Lower leg skin (tissue), 4 donors: ENCODE results near the gene KIAA1614. TPM values are rescaled to one million over a fixed set of nuclear protein-coding genes. Genes with fewer than 3 reads are reported as not detected.

Source experiments
- DNase-seq, 2 donors: peaks; one replicate each; pipeline ENCODE4 v3.0.0-alpha.2; 2019; ENCODE audit warnings: low spot score in 2 of 2
- H3K4me3 ChIP-seq: fragments of 200-600 bp; sonication (generic); 2 replicates; pipeline ENCODE4 v1.5.1; 2017; ENCODE audit warnings: mild to moderate bottlenecking, low read depth; ENCODE audit not compliant: poor library complexity, severe bottlenecking
- CTCF ChIP-seq, 3 donors: fragments of 450-650 bp; IDR thresholded peaks; one replicate each; pipeline ENCODE4 v1.5.1; 2016; ENCODE audit warnings: antibody characterized with exemption in 3 of 3, mild to moderate bottlenecking in 3 of 3, moderate library complexity in 2 of 3
- POLR2A ChIP-seq, 2 donors: fragments of 450-650 bp; IDR thresholded peaks; one replicate each; pipeline ENCODE4 v1.6.1; 2016 to 2017; ENCODE audit warnings: antibody characterized with exemption in 2 of 2, mild to moderate bottlenecking in 1 of 2, moderate library complexity in 1 of 2
- WGBS, 2 donors: methylation state at CpG; one replicate each; pipeline ENCODE4 v1.1.5; 2018; 5-methylcytosine and 5-hydroxymethylcytosine counted together
- intact Hi-C: fragments of 100-400 bp; cut with DNase I; formaldehyde crosslinking; loops from one replicate; pipeline ENCODE4 v1.15.0; 2023; ENCODE audit warnings: low total_unique reads
- total RNA-seq, 4 donors: library from RNA; depleted of rRNA; stranded (reverse); fragments of >200 nt; gene quantifications; one replicate each; pipeline ENCODE4 v1.1.0, GENCODE V29; 2016

Gene KIAA1614
- total RNA-seq, 4 donors from 2014 or later = 1.0 to 8.5 (median 3.5) TPM

DNA sequence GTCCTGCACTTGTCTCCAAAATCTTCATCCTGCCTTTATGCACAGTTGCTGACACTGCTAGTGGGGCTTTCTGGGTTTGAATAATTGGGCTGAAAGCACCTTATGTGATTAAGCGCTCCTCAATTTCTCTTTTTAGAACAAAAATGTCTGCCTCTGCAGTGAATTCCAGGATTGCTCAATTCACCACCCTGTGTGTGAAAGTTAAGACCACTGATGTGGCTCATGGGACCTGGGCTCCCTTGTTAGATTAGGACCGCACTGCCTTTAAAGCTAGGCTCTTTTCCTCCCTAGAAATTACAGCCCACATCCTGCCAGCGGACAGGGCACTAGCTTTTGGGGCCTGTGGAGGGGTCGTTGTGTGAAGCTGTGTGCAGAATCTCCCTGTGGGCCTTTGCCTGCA lies 18.8 kb downstream of the KIAA1614 start:
- 88 to 95% methylated on average over 4 of the region's 4 CpGs for WGBS, 2 donors
- DNase-seq = no peak
- intact Hi-C loops = no loop called here
- H3K4me3 ChIP-seq = no peak overlapping the region
- TF ChIP-seq POLR2A (IDR thresholded peaks at IDR 0.05) = no peak
- no peak for TF ChIP-seq CTCF (IDR thresholded peaks at IDR 0.05)

DNA sequence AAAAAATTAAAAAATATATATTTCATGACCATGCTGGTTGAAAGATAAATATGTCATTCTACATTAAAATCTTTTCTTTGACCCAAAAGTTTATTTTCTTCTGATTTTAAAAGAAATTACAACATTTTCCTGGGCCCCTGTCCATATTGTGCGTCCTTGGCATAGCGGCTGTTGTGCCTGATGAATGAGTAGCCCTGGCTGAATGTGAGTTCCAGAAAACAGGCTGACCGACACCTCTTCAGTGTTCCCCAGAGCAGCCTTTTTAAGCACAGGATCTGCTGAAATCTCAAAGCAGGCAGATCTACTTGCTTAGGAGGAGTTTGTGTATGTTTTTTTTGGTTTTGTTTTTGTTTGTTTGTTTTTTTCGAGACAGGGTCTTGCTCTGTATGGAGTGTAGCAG lies 19.7 kb downstream of the KIAA1614 start:
- intact Hi-C loops = no loop called here
- 89 to 92% methylated on average over 4 of the region's 4 CpGs for WGBS, 2 donors
- DNase-seq = no peak
- TF ChIP-seq CTCF (IDR thresholded peaks at IDR 0.05) = no peak
- no peak for TF ChIP-seq POLR2A (IDR thresholded peaks at IDR 0.05)
- H3K4me3 ChIP-seq = no peak overlapping the region

DNA sequence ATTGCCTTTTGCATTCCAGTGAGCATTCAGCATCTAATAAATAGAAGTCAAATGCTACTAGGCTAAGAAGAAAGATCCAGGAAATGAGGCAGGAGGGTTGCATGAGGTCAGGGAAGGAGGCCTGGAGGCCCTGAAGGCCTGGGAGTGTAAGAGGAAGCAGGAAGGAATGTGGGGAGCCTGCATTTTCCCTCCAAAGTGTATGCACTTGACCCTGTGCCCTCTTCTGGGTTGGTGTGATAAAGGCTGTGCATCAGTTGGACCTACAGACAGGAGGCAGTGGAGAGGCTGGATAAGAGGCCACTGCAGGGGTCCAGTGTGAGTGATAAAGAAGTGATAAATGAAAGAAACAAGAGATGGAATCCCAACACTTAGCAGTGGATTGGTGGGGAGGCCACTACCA lies 20.4 kb downstream of the KIAA1614 start:
- TF ChIP-seq POLR2A (IDR thresholded peaks at IDR 0.05) (no peak), CTCF (IDR thresholded peaks at IDR 0.05) (no peak)
- DNase-seq = no peak
- no peak overlapping the region for H3K4me3 ChIP-seq
- intact Hi-C loops = no loop called here

DNA sequence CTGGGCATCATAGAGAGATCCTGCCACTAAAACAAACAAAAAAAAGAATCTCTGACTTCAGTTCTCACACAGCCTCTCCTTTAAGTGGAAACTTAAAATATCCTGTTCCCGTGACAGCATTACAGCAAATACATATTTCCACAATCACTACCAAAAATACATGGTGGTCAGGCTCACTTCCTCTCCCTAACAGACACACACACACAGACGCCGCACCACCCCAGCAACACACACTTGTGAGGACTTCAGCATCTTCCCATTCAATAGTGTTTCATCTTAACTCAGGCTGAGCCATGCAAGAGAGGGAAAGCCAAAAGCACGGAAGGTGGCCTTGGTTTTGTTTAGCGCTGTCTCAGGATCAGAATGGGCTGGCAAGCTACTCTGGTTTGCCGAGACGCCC lies 21.9 kb downstream of the KIAA1614 start:
- intact Hi-C loops = no loop called here
- no peak for DNase-seq
- TF ChIP-seq POLR2A (IDR thresholded peaks at IDR 0.05) (no peak), CTCF (IDR thresholded peaks at IDR 0.05) (no peak)
- no peak overlapping the region for H3K4me3 ChIP-seq
- 91 to 95% methylated on average over 7 of the region's 7 CpGs for WGBS, 2 donors

- intact Hi-C loops = no loop called here
- 86 to 88% methylated on average over 31 of the region's 45 CpGs for WGBS, 2 donors
- DNase-seq = no peak
- H3K4me3 ChIP-seq = no peak overlapping the region
- TF ChIP-seq CTCF (IDR thresholded peaks at IDR 0.05) = no peak
- TF ChIP-seq POLR2A (IDR thresholded peaks at IDR 0.05) = no peak
These were observed 22.8 kb downstream of the KIAA1614 start for GRCh38 chr1:180935326-180936109.
